RWPE1 (cell line): ENCODE results near the gene KLF13.
A peak's percentile ranks its signal among the peaks of the same experiment; 100 is the strongest.

Source experiments
- CTCF ChIA-PET: fragments of 350-600 bp; sonication (Branson Sonifier 250); formaldehyde crosslinking; extraction: SDS; loops from one replicate; lab custom pipeline; 2021; lab: Yijun Ruan, JAX
- POLR2A ChIA-PET: fragments of 400-600 bp; formaldehyde crosslinking; extraction: SDS; loops from one replicate; lab custom pipeline; 2020; ENCODE audit warnings: antibody characterized with exemption; ENCODE audit not compliant: low non-redundant PET; lab: Yijun Ruan, JAX
- DNase-seq: peaks from one replicate; pipeline ENCODE4 v3.0.0; 2012; ENCODE audit warnings: low spot score
- H3K27ac ChIP-seq: fragments of 450-650 bp; 2 replicates; pipeline ENCODE4 v1.5.1; 2017
- CTCF ChIP-seq: fragments of 450-650 bp; conservative IDR thresholded peaks from 2 replicates; pipeline ENCODE4 v1.5.1; 2017; ENCODE audit warnings: low read depth, mild to moderate bottlenecking

The KLF13 gene

GRCh38 chr15:31383139-31383538, 56.5 kb downstream of the KLF13 start:
- peak overlapping the region; percentile 64 for H3K27ac ChIP-seq
- DNase-seq = no peak
- ChIA-PET POLR2A (no interaction called here), CTCF (no interaction called here)
- TF ChIP-seq CTCF = no peak

GRCh38 chr15:31384568-31384967, 57.9 kb downstream of the KLF13 start:
- POLR2A ChIA-PET = no interaction called here

GRCh38 chr15:31385736-31386135, 59.1 kb downstream of the KLF13 start:
- TF ChIP-seq CTCF = no peak
- no peak overlapping the region for H3K27ac ChIP-seq
- POLR2A ChIA-PET = interaction anchor here (1.1 kb wide), 1 partner anchor 58 kb away, joined by 3 read pairs; no protein-coding TSS in a partner anchor
- no peak for DNase-seq
- CTCF ChIA-PET = no interaction called here

More at GRCh38 chr15:31384568-31384967, 57.9 kb downstream of the KLF13 start:
- H3K27ac ChIP-seq = peak overlapping the region; percentile 64
- CTCF ChIA-PET = interaction anchor here (1.2 kb wide), 1 partner anchor 19 kb away, joined by 3 read pairs; no protein-coding TSS in a partner anchor
- TF ChIP-seq CTCF = no peak
- DNase-seq = no peak

GRCh38 chr15:31387092-31387478, 60.5 kb downstream of the KLF13 start:
- ChIA-PET POLR2A (interaction anchor here (1.1 kb wide), 1 partner anchor 59 kb away, joined by 3 read pairs; no protein-coding TSS in a partner anchor), CTCF (no interaction called here)
- TF ChIP-seq CTCF = no peak
- no peak for DNase-seq
- no peak overlapping the region; the same call in 1 of the 2 replicates for H3K27ac ChIP-seq

- POLR2A ChIA-PET = no interaction called here
These were observed 61.0 kb downstream of the KLF13 start for GRCh38 chr15:31387479-31388118.

GRCh38 chr15:31389576-31389975, 62.9 kb downstream of the KLF13 start:
- H3K27ac ChIP-seq = no peak overlapping the region
- CTCF ChIA-PET = no interaction called here
- TF ChIP-seq CTCF = no peak
- DNase-seq = no peak
- POLR2A ChIA-PET = no interaction called here

More at GRCh38 chr15:31387479-31388118, 61.0 kb downstream of the KLF13 start:
- TF ChIP-seq CTCF = no peak
- DNase-seq = no peak
- CTCF ChIA-PET = interaction anchor here (0.6 kb wide), 1 partner anchor 620 kb away, joined by 4 read pairs; no protein-coding TSS in a partner anchor
- peak overlapping the region; percentile 82 for H3K27ac ChIP-seq
